ELF-1 (cell line): ENCODE measurements around the gene OR10AD1.
"Not testable (repeated sequence)": the region's sequence is repeated elsewhere in the genome, so short reads cannot be mapped to it uniquely, and the experiment has no call there.

ENCODE experiments used
- DNase-seq: peaks from one replicate; pipeline ENCODE4 v3.0.0-alpha.2; 2016; ENCODE audit warnings: low read depth, low spot score

Gene OR10AD1

GRCh38 chr12:48203192-48203591 lies at the start of gene OR10AD1:
OR10AD1 (minus strand) TSS chr12:48203292; CDS start chr12:48203292, 0 bp downstream.
- no peak for DNase-seq

GRCh38 chr12:48247181-48247966 lies 44.3 kb upstream of the OR10AD1 start:
- DNase-seq, result no peak

- DNase-seq, result peak; percentile 8
These were observed 34.1 kb upstream of the OR10AD1 start for GRCh38 chr12:48237162-48237561.

- DNase-seq, result no peak
These were observed 32.8 kb upstream of the OR10AD1 start for GRCh38 chr12:48235796-48236333.

- not testable (repeated sequence) for DNase-seq
These were observed 28.3 kb upstream of the OR10AD1 start for GRCh38 chr12:48231169-48231958.

GRCh38 chr12:48224533-48224932 lies 21.4 kb upstream of the OR10AD1 start:
- not testable (repeated sequence) for DNase-seq

- DNase-seq, result no peak
These were observed 18.6 kb upstream of the OR10AD1 start for GRCh38 chr12:48221645-48222044.

- no peak for DNase-seq
These were observed 17.6 kb upstream of the OR10AD1 start for GRCh38 chr12:48220701-48221100.

GRCh38 chr12:48219631-48220030 lies 16.5 kb upstream of the OR10AD1 start:
- DNase-seq, result no peak

GRCh38 chr12:48216785-48217184 lies 13.7 kb upstream of the OR10AD1 start:
- DNase-seq, result no peak

- DNase-seq, result not testable (repeated sequence)
These were observed 6.4 kb upstream of the OR10AD1 start for GRCh38 chr12:48209495-48209894.

GRCh38 chr12:48202766-48203165 lies 326 bp downstream of the OR10AD1 start:
- DNase-seq, result no peak

- DNase-seq, result no peak
These were observed 1.6 kb downstream of the OR10AD1 start for GRCh38 chr12:48201516-48201915.

GRCh38 chr12:48201091-48201490 lies 2.0 kb downstream of the OR10AD1 start:
- DNase-seq, result no peak

GRCh38 chr12:48199774-48200221 lies 3.3 kb downstream of the OR10AD1 start:
- peak; percentile 59 for DNase-seq

- DNase-seq, result no peak
These were observed 4.1 kb downstream of the OR10AD1 start for GRCh38 chr12:48198985-48199384.

GRCh38 chr12:48198672-48198971 lies 4.5 kb downstream of the OR10AD1 start:
- DNase-seq, result no peak

- peak; percentile 98 for DNase-seq
These were observed 5.0 kb downstream of the OR10AD1 start for GRCh38 chr12:48197971-48198671.

- no peak for DNase-seq
These were observed 5.5 kb downstream of the OR10AD1 start for GRCh38 chr12:48197549-48197970.

GRCh38 chr12:48194799-48195201 lies 8.3 kb downstream of the OR10AD1 start:
- no peak for DNase-seq

- no peak for DNase-seq
These were observed 9.5 kb downstream of the OR10AD1 start for GRCh38 chr12:48193623-48194022.

- no peak for DNase-seq
These were observed 10.2 kb downstream of the OR10AD1 start for GRCh38 chr12:48192861-48193260.
